Inflammatory macrophage treated with lipopolysaccharide for 4 hours (primary cell): ENCODE data around the gene ZNF780A.
A peak's percentile ranks its signal among the peaks of the same experiment; 100 is the strongest.
"Not testable (repeated sequence)": the region's sequence is repeated elsewhere in the genome, so short reads cannot be mapped to it uniquely, and the experiment has no call there.

Source experiments
- DNase-seq: peaks from one replicate; pipeline ENCODE4 v3.0.0-alpha.2; 2020

The ZNF780A gene

GRCh38 chr19:40090241-40091204 lies at the start of gene ZNF780A:
Gene ZNF780A (minus strand): TSS chr19:40090943. CDS start chr19:40084753, 6,190 bp downstream.
- DNase-seq = peak; percentile 60

- DNase-seq = peak; percentile 56
These were observed 49.0 kb upstream of the ZNF780A start for GRCh38 chr19:40139533-40140287.

GRCh38 chr19:40136818-40137217 lies 46.1 kb upstream of the ZNF780A start:
- DNase-seq = no peak

- DNase-seq = no peak
These were observed 44.1 kb upstream of the ZNF780A start for GRCh38 chr19:40134866-40135265.

GRCh38 chr19:40133491-40133890 lies 42.7 kb upstream of the ZNF780A start:
- no peak for DNase-seq

- DNase-seq = no peak
These were observed 39.3 kb upstream of the ZNF780A start for GRCh38 chr19:40130013-40130412.

GRCh38 chr19:40129425-40129824 lies 38.7 kb upstream of the ZNF780A start:
- DNase-seq = no peak

GRCh38 chr19:40128991-40129390 lies 38.2 kb upstream of the ZNF780A start:
- no peak for DNase-seq

GRCh38 chr19:40119380-40119779 lies 28.6 kb upstream of the ZNF780A start:
- no peak for DNase-seq

- not testable (repeated sequence) for DNase-seq
These were observed 27.9 kb upstream of the ZNF780A start for GRCh38 chr19:40118638-40119037.

GRCh38 chr19:40116075-40116474 lies 25.3 kb upstream of the ZNF780A start:
- no peak for DNase-seq

GRCh38 chr19:40114119-40114518 lies 23.4 kb upstream of the ZNF780A start:
- not testable (repeated sequence) for DNase-seq

GRCh38 chr19:40112271-40112670 lies 21.5 kb upstream of the ZNF780A start:
- not testable (repeated sequence) for DNase-seq

GRCh38 chr19:40110570-40110969 lies 19.8 kb upstream of the ZNF780A start:
- no peak for DNase-seq

GRCh38 chr19:40104754-40105153 lies 14.0 kb upstream of the ZNF780A start:
- no peak for DNase-seq

- DNase-seq = no peak
These were observed 12.9 kb upstream of the ZNF780A start for GRCh38 chr19:40103600-40103999.

- no peak for DNase-seq
These were observed 11.1 kb upstream of the ZNF780A start for GRCh38 chr19:40101813-40102212.

GRCh38 chr19:40093416-40093815 lies 2.7 kb upstream of the ZNF780A start:
- no peak for DNase-seq

- DNase-seq = no peak
These were observed 724 bp upstream of the ZNF780A start for GRCh38 chr19:40091205-40092129.

- DNase-seq = no peak
These were observed 1.3 kb downstream of the ZNF780A start for GRCh38 chr19:40089462-40089861.

- no peak for DNase-seq
These were observed 2.3 kb downstream of the ZNF780A start for GRCh38 chr19:40088299-40089047.

GRCh38 chr19:40084948-40085347 lies 5.8 kb downstream of the ZNF780A start:
- DNase-seq = no peak
